Activated T-cell treated with anti-CD3 and anti-CD28 coated beads for 24 hours (primary cell): ENCODE measurements around the gene GCN1.
A peak's percentile ranks its signal among the peaks of the same experiment; 100 is the strongest.

Source experiments
- DNase-seq: peaks from one replicate; pipeline ENCODE4 v3.0.0-alpha.2; 2020; ENCODE audit warnings: low read depth

GCN1 gene

DNA sequence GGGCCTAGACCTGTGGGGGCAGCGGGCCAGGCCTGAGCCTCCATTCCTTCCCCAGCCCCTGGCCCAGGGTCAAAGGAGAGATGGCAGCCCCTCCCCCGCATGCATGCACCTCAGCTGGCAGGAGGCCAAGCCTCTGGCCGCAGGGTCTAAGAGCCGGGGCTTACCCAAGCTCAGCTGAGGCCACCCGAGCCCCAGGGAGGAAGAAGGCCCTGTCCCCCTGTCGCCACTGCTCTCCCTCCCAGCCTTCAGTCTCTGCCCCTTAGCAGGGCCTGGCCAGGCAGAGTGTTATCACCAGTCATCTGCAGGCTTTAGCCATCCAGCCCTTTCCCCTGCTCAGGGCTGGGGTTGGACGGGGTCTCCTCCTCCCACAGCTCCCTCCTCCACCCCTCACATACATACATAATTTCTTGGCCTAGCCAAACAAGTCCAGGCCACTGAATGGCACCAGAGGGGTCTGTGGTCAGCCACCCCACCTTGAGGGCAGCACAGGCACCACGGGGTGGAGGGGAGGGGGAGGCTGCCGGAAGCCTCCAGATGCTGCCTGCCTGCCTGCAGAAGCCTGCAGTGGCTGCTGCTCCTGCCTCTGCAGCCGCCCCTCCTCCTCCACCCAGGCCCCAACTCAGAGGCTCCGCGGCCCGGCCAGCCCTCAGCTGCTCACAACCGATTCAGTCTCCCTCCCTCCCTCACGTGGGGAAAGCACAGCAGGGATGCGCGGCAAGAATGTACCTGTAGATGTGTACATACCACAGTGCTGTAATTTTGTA lies 100.7 kb downstream of the GCN1 start:
- no peak for DNase-seq

DNA sequence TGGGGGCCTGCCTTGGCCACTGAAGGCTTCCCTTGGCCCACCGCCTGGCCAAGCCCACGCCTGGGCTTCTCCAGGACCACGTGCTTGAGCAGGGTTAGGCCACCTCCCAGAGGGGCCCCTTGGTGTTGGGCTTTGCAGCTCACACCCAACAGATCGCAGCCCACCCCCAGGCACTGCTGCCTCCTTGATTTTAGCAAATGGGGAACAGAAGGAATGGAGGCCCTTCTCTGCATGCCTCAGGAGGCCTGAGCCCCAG lies 101.3 kb downstream of the GCN1 start:
- DNase-seq: no peak

DNA sequence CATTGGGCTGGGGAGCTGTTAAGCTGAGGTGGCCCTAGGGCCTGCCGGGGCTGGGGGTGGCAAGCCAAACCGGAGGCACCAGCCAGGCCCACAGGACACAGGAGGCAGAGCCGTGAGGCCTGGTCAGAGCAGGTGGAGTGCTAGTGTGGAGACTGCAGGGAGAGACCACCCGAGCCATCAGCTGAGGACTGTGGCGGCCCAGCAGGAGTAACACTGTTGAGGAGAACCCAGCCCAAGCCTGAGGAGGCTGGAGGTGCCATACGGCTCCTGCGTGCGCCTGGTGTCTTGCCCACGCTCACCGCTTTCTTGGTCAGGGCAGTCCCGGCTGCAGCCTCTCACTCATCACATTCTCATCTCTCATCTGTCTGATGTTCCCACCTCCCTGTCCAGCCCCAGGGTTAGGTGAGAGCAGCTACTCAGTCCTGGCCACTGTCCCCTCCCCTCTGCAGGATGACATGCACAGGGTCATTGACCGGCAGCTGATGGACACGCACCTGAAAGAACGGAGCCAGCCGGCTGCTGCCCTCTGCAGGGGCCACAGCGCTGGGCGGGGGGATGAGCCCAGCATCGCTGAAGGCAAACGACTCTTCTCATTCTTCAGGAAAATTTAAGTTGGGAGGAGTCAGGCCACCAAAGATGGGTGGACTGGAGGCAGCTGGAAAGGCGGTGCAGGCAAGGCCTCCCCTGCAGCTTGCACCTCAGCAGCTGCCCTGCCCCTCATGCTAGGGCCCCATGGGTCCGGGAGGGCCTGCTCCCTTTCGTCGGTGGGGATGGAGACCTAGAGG lies 101.8 kb downstream of the GCN1 start:
- DNase-seq: no peak

DNA sequence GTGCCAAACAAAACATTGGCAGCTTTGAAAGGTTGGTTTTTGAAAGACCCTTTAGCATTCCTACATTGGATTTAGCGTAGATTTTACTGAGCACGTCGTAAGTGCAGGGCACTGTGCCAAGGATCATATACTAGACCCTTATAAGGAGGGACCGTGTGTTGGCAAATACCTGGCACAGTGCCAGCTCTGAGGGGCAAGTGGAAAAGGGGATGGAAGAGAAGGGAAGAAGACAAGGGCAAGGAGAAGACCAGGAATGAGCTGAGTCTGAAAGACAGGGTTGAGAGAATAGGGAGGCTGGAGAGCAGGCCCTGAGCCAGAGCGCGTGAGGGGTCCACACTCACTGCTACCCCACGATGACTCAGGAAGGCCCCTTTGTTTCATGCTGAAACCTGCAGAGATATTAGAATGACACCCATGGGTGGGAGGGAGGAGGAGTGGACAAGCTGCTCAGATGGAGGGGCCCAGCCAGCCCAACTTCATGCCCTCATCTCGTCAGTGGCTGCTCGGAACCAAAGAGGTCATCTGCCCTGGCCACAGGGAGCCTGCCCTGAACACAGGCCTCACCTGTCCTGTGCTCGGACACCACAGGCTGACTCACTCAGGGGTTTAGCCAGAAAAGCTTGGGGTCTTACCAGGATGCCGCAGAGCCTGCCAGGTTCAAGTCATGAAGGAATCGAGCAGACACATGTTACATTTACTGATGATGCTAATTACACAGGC lies 103.0 kb downstream of the GCN1 start:
- DNase-seq: no peak

DNA sequence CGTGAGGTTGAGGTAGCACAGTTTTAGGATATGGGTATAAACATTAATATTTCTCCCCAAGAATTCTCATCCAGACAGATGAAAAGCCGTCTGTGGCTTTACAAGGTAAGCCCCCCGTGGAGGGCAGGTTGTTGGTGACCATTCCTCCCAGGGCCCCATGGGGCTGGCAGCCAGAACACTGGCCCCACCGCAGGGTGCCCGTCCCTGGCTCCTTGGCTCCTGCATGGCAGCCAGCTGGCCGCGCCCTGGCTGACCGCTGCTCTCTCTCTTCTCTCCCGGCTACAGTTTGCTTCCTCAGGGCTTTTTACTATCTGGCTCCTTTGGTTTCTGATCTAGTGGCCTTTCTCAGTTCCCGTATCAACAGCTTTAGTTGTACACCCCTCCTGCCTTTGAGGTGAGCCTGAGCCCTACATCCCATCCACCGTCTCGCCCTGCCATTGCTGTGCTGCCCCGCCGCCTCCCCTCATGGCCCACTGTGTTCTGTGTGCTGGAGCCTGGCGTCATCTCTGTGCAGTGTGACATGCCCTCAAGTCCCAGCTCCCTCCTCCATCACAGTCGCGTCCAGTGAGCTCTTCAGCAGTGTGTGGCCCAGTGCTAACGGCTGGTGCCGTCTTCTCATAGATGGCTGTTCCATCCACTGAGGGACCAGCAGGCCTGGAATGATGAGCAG lies 103.8 kb downstream of the GCN1 start:
- DNase-seq: no peak

DNA sequence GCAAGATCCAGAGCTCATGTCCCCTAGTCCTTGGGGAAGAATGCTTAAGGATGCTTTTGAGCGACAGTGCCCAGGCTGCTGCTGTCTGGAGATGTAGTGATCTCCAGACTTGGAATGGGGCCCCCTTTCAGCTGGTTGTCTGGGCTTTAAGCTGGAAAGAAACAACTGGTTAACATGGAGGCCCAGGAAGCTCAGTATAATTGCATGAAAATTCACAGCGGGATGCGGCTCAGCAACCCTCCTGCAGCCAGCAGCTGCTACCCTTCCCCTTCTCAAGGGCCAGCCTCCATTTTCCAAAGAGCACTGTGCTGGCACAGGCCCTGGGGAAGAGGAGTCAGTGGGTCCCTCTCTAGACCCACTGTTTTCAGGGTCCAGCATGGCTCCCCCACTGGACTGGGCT lies 104.3 kb downstream of the GCN1 start:
- no peak for DNase-seq

DNA sequence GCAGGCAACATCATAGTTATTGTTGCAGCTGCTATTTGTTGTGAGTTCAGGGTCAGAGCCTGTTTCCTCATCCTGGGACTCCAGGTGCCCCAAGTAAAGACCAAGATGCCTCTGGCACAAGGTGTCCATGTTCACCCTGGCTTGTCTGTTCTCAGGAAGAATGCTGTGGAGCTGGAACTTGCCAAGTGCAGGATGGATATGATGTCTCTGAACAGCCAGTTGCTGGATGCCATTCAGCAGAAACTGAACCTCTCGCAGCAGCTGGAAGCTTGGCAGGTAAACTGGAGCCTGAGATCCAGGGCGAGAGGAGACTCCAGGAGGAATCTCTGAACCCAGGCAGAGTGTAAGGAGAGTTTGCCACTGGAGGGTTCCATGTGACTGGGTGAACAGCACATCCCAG lies 104.7 kb downstream of the GCN1 start:
- DNase-seq: no peak

DNA sequence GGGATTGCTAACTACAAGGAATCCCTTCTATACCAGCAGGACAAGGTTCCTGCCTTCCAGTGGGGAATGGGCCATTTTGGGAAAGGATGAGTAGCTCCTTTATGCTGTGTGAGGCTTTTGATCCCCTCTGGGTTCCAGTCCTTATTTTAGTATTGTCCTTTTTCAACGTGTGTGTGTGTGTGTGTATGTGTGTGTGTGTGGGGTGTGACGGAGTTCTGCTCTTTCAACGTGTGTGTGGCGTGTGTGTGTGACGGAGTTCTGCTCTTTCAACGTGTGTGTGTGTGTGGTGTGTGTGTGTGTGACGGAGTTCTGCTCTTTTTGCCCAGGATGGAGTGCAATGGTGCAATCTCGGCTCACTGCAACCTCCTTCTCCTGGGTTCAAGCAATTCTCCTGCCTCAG lies 105.4 kb downstream of the GCN1 start:
- no peak for DNase-seq

DNA sequence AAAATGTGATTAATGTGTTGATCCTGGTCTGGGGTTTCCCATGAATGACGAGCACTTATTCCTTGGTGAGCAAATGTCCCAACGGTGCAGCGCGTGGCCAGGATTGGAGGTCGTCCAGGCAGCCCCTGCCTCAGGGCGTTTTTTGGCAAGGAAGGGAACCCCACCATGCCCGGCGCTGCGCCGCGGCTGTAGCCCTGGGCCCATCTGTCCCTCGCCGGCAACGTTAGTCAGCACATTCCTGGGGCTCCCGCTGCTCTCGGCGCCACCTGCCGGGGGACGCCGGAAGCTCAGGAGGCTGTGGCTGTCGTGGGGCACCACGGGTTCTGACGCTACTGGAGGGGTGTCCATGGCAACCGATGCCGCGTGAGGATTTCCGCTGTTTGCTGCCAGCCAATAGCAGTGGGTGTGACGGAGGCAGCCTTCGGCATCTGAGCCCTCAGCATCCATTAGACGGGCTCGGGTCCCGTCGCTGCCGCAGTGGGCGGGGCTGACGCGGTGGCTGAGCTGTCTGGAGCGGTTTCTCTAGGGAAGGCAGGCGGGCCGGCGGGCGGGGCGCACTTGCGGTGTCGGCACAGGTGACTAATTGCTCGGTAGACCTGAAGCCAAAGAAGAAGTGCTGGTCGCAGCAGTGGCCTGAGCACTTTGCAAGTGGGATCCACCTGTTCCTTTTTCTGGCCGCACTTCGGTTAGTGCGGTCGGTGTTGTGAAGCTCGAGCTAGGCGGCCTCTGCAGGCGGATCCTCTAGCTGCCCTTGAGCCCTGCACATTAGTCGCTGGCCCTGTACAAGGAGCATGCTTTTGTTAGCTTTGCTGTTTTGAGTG lies 107.5 kb downstream of the GCN1 start:
- DNase-seq: peak; percentile 99

DNA sequence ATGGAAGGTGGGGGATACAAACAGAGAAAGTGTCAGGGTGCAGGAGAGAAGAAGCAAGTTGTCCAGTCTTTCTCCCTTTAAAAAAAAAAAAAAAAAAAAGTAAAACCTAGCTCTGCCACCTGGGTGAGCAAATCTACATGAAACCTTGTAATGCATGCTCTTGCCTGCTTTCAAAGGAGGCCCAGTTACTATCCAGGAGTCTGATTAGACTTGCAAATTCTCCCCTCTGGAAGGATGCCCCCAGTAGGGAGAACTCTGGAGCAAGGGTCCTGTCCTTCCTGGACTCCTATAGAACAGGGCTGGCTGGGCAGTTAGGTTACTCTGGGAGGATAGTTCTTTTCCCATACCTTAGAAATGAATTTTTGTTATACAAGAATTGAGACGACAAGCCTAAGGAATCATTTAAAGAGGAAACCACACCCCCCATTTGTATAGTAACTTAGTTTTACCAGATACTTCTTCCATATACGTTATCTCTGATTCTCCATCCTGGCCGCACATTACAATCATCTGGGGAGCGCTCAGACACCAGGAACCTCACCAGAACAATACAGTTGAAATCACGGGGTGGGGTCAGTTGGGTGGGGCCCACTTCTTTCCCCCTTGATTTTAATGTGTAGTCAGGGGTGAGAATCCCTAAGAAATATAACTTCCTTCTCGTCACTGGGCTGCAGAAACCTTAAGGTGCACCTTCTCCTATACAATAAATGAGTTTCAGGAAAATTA lies 108.4 kb downstream of the GCN1 start:
- DNase-seq: no peak

DNA sequence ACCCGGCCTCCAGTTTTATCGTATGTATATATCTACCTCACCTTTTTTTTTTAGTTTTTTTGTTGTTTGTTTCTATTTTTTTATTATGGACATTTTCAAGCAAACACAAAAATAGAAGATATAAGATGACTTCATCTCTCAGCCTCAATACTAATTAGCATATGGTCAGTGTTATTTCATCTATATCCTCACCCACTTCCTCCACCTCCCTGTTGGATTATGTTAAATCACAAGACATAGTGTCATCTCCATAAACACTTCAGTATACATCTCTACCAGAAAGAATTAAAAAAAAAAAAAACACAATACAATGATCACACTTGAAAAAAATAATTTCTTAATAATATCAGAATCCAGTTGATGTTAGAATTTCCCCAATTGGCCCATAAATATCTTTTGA lies 112.9 kb downstream of the GCN1 start:
- DNase-seq: no peak

DNA sequence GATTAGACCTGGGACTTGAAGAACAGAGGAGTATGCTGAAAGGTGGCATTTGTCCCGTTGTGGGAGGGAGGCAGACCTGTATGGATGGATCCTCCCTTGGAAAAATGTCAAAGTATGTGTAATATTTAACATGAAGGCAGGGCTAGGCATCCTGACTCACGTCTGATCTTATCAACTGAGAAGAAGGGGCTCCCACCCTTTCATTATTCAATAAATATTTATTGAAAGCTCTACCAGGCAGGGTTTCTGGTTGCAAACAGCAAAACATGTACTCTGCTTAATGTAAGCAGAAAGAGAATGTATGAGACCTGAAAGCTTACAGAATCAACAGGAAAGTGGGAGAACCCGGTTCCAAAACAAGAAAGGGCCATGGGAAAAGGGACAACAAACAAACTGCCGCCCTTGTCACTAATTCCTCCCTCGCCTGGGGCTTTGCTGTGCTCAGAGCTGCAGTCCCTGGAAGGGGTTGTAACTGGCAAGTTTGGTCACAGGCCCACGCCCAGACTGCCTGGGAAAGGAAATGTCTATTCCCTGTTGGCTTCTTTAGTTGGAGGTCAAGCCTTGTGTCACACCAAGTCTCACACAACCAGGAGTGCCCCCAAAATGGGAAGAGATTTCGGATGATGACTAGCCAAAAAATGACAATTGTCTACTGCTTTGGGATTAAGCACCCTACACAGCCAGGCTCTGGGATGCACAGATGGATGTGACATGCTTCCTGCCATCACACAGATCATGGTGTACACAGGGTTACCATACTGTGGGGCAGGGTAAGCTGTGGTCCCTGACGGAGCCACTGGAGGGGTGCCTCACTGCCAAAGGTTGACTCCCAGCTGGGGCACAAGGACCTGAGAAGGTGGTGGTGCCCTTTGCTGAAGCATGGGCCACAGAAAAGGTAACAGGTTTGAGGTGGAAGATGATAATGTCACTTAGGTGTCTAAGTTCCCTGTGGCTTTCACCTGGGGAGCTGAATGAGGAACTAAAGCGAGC lies 114.8 kb downstream of the GCN1 start:
- no peak for DNase-seq

DNA sequence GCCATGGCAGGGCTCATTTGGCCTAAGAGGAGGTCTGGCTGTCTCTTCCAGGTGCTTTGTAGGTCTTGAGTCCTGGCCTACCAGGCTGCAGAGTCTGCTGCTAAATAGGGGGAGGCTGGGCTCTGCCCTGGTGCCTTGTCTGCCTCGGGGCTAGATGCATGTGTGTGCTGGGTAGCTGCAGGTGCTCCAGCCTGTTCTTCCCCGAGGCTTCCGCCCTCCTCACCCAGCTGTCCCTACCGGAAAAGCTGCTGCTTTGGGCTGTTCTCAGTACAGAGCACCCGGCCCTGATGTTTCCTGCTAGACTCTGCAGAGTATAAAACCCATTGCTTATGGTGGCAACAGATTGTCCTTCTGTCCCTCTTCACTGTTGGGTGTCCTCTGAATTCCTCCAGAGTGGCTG lies 115.6 kb downstream of the GCN1 start:
- DNase-seq: no peak

DNA sequence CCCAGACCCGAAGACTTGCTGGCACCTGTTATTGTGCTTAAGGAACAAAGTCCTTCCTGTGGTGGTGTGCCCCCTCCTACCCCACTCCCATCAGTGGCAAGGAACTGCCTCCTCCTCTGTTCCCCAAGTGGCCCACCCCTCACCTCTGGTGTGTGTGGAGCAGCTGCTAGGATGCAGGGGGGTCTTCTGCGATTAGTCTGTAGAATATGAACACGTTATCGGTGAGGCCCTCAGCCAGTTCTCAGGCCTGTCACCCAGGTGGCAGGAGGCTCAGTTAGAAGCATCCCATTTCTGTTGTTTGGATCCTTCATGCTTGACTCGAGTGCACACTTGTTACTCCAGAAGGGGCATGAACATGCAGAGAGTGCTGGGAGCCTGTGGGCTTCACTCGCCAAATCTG lies 117.3 kb downstream of the GCN1 start:
- no peak for DNase-seq
